ENCODE results near the gene CYP4X1. TPM values are rescaled to one million over a fixed set of nuclear protein-coding genes. Genes with fewer than 3 reads are reported as not detected.

The CYP4X1 gene
- polyA plus RNA-seq, 1 of the 3 experiments (the other 2 are of a cell fraction), result 0.67 TPM

DNA sequence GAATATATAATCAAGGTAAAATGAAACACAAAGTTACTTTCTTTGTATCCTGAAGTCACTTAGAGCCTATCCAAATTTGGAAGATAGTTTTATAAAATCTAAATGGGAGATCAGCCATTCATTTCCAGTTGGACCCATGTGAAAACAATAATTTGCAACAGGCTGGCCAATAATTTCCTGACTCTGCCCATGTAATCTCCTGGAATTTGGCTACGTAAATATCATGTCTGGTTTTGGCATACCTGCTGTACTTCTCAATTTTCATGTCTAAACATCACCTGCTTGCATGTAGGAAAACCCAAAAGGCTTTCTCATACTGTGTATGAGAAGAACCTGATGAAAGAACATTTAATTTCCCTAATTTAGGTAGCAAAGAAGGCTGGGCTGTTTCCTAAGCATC is 35.9 kb downstream of the CYP4X1 start (continued):
- no peak for TF ChIP-seq CTCF (IDR thresholded peaks at IDR 0.05)
- no peak for TF ChIP-seq TEAD4 (IDR thresholded peaks at IDR 0.05; ENCODE audit: borderline replicate concordance, insufficient read depth)
- no peak for TF ChIP-seq EZH2phosphoT487 (IDR thresholded peaks at IDR 0.05; ENCODE audit: borderline replicate concordance, low read depth)
- TF ChIP-seq YY1 (IDR thresholded peaks at IDR 0.05; ENCODE audit: low read depth), result no peak
- no peak for TF ChIP-seq TCF12 (IDR thresholded peaks at IDR 0.05)
- TF ChIP-seq RFX5 (IDR thresholded peaks at IDR 0.05; ENCODE audit: low read length), result no peak

- ChIA-PET POLR2A (no interaction called here), CTCF (no interaction called here)
- Histone ChIP-seq H3K27ac (ENCODE audit: low read depth in 2 of 2, low read length in 1 of 2) (no peak within 1 kb of the TSS), H3K36me3 (replicated peaks in 1 of 2; ENCODE audit: control insufficient read depth in 1 of 2, insufficient read depth in 2 of 2, low read length in 1 of 2) (no peaks in the 10 kb centered on the region), H3K9me3 (no peaks in the 10 kb centered on the region), H2AFZ (ENCODE audit: low read depth) (no peak within 1 kb of the TSS), H3F3A (replicated peaks; ENCODE audit: insufficient read depth) (no peaks in the 10 kb centered on the region), H3K4me2 (no peak within 1 kb of the TSS), H4K20me1 (ENCODE audit: insufficient read depth) (no peaks in the 10 kb centered on the region), H3K79me2 (ENCODE audit: insufficient read depth) (no peaks in the 10 kb centered on the region), H3K4me3 (ENCODE audit: low read depth in 2 of 2, low read length in 1 of 2) (no peak within 1 kb of the TSS), H3K27me3 (ENCODE audit: insufficient read depth) (no peaks in the 10 kb centered on the region), H3K9me2 (no peaks in the 10 kb centered on the region), H3K9ac (no peak within 1 kb of the TSS), H3K4me1 (ENCODE audit: control insufficient read depth in 1 of 2, insufficient read depth in 2 of 2, low read depth in 1 of 2, low read length in 1 of 2) (no peaks in the 10 kb centered on the region)
- no peak for DNase-seq
- TF ChIP-seq RAD21 (IDR thresholded peaks at IDR 0.05; ENCODE audit: low read length) (no peak), IRF3 (IDR thresholded peaks at IDR 0.05; ENCODE audit: low read depth, low read length) (no peak), SIN3A (IDR thresholded peaks at IDR 0.05; ENCODE audit: borderline replicate concordance, low read depth, low read length) (no peak), RFX5 (IDR thresholded peaks at IDR 0.05; ENCODE audit: low read length) (no peak), REST (IDR thresholded peaks at IDR 0.05; ENCODE audit: low read depth, low read length) (no peak), ELF1 (IDR thresholded peaks at IDR 0.05) (no peak), NFIC (IDR thresholded peaks at IDR 0.05; ENCODE audit: borderline replicate concordance) (no peak), CTCF (IDR thresholded peaks at IDR 0.05) (no peak), SMC3 (IDR thresholded peaks at IDR 0.05; ENCODE audit: low read depth, low read length) (no peak), MEF2A (IDR thresholded peaks at IDR 0.05; ENCODE audit: borderline replicate concordance, low read depth) (no peak), GABPA (IDR thresholded peaks at IDR 0.05; ENCODE audit: low read depth) (no peak)
These were observed 43.7 kb downstream of the CYP4X1 start, which contains the start of gene CYP4Z1 for GRCh38 chr1:47067097-47067594. Gene CYP4Z1 (plus strand): TSS chr1:47067231. CDS start chr1:47067491, 260 bp downstream.
